GM20431 (cell line): ENCODE results near the gene CFAP46.

Source experiments
- in situ Hi-C: fragments of 300-500 bp; cut with MseI, MboI; formaldehyde crosslinking; loops from one replicate; pipeline ENCODE4 v1.15.0; 2020; ENCODE audit warnings: low sequenced_read_pairs; ENCODE audit not compliant: unreplicated experiment

CFAP46 gene

DNA sequence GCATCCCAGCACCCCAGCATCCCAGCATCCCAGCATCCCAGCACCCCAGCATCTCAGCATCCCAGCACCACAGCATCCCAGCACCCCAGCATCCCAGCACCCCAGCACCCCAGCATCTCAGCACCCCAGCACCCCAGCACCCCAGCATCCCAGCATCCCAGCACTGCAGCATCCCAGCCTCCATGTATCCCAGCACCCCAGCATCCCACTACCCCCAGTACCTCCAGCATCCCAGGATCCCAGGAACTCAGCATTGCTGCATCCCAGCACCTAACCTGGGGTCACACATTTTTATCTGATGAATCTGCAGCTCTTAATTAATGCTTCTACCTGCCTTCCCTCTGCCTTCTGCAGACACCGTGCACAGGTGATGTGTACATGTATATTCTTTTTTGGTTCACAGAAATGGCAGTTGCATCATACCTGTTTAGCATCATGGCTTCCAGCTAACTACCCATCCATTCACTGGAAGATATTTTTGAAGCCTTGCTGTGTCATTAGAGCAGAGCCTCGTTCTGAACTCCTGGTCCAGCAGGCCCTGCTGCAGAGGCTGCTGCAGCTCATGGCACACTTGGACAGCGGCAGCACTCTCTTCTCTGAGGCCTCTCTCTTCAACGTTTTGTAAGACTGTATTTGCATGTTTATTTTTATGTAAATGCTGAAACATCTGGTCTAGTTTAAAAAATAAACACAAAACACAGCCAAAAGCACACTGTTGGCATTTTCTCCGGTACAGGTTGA, 4.6 kb upstream of the CFAP46 start:
- in situ Hi-C loops = no loop called here

DNA sequence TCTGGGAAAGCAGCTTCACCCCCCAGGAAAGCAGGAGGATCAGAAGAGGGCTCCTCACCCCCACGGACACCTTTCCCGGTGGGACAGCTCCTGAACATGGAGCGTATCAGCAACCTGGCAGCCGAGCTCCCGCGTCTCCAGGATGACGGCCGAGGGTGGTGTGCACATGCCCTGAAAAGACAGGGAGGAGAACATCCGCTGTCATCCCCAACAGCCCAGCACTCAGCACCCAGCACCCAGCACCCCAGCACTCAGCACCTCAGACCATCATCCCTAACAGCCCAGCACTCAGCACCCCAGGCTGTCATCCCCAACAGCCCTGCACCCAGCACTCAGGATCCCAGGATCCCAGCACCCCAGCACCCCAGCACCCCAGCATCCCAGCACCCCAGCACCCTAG, 3.9 kb upstream of the CFAP46 start:
- in situ Hi-C loops = no loop called here

DNA sequence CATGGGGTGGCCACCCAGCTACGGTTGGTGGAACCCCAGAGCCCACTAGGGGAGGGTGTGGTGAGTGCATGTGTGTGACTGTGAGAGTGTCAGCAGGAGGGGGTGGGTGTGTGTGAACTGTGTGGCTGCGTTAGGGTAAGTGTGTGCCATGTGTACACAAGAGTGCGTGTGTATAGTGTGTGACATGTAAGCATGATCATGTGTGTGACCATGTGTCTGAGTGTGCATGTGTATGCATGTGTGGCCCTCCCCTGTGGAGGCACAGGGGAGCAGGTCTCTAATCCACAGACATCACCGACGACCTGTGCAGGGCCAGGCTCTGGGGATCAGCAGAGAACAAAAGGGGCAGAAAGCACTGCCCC, 3.5 kb upstream of the CFAP46 start:
- in situ Hi-C loops = no loop called here

DNA sequence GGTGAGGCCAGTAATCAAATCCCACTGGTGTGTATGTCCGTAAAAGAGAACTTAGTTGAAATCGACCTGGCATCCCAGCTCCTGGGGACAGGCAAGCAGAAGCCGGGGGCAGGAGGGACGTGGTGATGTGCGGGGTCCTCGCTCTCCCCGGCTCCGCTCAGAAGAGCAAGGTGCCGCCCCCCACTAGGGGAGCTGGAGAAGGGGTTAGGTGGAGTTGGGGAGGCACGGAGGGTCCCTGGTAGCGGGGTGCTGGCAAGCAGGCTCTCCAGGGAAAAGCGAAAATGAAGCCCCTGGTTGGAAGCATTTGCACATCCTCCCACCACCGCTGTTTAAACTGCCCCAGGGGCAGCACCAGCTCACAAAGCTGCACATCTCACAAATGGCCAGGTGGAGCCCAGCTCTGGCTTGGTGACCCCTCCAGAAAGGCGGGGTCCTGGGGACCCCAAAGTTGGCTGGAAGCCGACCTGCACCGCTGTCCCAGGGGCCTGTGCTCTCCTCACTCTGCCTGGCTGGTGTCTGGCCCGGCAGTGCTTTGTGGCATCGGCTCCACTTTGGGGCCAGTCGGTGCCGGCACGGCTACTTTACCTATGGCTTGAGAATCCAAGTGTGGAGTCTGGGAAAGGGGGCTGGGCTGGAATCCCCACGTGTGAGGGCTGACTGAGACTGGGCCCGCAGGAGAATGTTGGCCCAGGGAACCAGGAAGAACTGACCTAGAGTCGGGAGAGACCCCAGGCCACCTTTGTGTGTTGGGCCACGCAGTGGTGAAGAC, 2.9 kb upstream of the CFAP46 start:
- in situ Hi-C loops = no loop called here

DNA sequence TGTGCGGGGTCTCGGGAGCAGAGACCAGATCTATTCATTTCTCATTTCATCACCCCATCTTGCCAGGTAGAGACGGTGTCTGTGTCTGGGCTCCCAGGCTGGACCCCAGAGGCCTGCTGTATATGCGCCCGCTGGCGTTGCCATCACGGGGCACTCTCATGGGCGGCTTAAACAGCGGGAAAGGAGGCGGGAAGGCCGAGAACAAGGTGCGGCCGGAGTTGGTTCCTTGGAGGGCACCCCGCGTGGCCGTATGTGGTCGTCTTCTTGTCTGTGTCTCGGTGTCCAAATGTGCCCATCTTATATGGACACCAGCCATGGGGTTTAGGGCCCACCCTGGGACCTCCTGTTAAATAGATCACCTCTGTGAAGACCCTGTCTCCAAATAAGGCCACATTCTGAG, 2.1 kb upstream of the CFAP46 start:
- in situ Hi-C loops = no loop called here

DNA sequence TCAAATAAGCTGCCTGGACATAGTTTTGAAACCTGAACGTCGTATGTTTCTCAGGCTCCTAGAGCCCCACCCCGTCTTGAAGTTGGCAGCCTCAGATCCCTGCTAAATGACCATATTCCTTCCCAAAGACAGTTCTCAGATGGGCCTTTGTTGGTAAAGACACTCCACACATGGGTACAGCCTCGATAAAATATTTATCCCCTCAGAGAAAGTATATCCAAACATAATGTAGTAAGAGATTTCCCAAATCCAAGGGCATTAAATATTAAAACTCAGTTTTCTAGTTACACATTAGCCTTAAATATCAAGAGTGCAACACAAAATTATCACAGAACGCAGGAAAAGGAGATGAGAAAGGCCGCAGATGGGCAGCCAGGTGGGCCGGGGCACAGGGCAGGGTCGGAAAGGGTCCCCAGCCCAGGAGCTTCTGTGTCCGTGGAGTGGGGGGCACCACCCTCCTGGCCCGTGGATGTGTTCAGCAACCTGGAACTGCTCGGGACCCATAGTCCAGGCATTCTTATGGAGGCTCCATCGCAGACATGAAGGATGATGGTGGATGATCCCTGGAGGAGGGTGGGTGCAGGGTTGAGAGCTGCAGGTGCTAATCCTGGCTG, 1.5 kb upstream of the CFAP46 start:
- in situ Hi-C loops = no loop called here

DNA sequence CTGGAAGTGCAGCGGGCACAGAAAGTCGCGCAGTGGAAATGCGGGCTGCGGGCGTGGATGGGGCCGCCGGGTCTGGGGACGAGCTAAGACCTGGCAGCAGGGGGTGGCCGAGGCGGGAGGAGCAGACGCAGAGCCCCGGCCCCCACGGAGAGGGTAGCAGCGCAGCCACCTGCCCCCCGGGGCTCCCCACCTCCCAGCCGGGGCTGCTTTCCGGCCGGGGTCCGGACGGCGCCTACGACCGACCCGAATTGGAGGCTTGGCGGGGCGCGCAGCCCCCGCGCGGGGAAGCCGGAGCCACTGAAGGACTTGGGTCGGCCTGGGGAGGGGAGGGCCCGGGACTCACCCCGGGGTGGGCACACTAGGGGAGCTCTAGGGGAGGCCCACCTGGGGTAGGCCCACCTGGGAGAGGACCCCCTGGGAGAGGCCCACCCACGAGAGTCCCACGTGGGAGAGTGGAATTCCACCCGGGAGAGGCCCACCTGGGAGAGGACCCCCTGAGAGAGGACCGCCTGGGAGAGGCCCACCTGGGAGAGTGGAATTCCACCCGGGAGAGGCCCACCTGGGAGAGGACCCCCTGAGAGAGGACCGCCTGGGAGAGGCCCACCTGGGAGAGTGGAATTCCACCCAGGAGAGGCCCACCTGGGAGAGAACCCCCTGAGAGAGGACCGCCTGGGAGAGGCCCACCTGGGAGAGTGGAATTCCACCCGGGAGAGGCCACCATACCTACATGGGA, 854 bp upstream of the CFAP46 start:
- in situ Hi-C loops = no loop called here

DNA sequence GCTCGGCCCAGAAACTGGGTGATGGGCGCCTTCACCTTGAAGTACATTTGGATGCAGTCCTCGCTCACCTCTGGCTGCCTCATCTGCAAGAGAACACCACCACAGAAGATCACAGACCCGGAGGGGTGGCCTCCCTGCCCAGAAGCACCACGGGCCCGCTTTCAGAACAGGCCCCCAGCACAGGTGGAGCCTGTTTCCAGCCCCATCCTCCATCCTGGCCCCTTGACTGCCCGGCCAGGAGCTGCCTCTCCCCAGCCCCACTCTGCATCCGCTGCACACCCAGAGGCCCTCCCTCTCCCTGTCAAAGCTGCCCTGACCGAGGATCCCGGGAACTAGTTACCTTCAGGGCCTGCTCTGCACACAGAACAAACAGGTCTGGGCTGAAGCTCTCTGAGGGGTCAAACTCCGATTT, 724 bp downstream of the CFAP46 start:
- in situ Hi-C loops = no loop called here

DNA sequence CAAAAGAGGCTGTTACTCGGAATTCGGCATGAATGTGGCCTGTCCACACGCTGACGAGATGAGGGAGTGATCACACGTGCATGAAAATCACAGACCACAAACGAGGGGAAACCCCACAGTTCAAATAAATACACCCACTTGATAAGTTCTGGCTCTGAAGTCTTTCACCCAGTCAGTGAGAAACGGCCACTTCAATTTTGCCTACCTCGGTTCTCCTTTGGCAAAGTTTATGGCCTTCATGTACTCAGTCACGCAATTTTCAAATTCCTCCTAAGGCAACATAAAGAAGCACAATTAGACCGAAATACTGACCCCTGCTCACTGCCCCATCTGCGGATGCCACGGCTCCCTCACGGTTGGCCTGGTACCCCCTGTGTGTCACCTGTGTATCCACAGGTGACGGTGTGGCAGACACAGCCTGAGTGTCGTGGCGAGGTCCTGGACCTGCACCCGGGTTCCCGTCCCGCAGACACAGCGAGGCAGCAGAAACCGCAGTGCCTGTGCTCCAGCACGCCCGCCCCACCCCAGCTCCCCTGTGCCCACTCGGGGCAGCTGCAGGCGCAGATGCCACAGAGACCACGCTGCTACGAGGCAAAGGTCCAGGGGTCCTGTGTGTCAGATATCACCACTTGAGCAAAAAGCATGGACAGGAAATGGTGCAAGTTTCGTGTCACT, 1.4 kb downstream of the CFAP46 start:
- in situ Hi-C loops = no loop called here

DNA sequence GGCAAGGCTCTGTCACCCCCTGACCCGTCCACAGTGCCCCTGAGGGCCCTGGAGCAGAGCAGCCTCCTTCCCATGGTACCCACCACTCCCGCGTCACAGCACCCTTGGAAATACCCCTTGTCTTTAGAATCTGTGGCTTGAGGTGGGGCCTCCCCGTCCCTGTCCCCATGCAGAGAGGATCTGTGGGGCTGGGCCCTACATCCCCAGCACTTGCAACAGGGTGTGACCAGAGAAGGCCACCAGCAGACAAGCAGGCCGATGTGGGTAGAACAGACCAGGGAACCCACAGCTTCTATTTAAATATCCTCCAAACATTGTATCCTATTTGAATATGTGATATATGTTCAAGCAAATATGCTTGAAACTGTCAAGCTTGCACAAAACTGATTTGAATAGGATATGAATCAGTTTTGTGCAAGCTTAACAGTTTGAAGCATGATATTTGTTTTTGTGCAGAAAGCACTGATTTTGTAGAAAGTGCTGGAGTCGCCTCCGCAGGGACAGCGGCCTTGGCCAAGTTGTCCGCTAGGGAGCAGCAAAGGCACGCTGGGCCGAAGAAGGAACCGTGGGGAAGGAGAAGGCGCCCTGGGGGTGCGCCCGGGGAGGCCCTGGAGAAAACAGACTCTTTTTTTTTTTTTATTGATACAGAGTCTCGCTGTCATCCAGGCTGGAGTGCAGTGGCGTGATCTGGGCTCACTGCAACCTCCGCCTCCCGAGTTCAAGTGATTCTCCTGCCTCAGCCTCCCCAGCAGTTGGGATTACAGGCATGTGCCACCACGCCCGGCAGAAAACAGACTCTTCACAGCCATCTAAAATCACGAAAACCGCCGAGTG, 2.2 kb downstream of the CFAP46 start:
- in situ Hi-C loops = no loop called here

DNA sequence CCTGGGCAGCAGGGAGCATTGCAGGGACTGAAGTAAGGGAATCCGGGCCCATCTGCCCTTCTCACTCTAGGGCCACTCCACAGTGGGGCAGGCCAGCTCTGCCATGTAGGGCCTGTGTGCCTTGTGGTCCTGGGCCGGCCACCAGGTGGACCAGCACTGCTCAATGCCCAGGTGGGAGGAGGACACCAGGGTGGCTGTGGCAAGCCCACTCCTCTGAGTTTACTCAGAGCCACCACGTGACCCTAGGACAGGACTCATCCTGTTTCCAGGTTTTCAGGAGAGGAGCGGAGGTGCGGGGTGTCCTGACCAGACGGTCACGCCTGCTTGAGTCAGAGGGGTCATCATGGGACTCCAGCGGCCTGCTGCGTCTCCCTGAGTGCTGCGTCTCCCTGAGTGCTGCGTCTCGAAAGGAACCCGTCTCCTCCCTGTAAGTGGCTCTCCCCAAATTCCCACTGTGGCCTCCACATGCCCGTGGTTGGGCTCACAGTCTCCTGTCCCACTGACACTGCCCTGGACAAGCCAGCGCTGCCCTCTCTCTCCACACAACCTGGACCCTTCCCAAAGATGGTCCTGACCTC, 2.9 kb downstream of the CFAP46 start:
- in situ Hi-C loops = no loop called here

DNA sequence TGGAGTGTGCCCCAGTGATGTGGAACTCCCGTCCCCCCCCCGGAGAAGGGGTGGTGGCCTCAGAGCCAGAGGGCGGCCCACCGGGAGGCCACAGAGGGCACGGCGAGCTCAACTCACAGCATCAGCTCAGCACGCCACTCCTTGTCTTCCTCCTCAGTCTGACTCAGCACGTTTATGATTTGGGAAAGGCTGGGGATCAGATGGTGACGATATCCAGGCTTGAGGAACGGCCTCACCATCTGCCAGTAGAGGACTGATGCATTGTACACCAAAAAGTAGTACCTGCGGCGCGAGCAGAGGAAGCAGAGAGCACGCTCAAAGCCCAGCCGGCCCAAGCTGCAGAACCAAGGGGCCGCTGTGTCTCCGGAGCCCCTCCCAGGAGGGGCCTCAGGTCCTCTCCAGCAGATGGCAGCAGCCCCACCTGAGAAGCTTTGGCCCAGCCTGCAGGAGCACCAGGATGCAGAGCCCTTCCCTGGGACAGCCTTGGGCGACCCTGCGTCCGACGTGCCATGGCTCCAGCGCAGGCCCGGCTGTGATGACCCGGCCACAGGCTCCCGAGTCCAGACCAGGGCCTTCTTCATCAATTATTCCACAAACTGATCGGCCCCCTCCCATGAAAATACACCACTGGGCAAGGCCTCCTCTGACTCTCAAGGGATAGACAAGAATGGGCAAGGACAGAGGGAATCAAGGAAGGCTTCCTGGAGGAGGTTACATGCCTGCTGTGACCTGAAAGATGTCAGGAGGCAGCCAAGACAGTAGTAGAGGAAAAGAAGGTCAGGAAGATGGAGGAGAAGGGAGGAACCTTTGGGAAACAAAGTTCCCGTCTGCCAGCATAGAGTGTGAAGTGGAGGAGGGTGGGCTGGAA, 3.7 kb downstream of the CFAP46 start:
- in situ Hi-C loops = no loop called here

DNA sequence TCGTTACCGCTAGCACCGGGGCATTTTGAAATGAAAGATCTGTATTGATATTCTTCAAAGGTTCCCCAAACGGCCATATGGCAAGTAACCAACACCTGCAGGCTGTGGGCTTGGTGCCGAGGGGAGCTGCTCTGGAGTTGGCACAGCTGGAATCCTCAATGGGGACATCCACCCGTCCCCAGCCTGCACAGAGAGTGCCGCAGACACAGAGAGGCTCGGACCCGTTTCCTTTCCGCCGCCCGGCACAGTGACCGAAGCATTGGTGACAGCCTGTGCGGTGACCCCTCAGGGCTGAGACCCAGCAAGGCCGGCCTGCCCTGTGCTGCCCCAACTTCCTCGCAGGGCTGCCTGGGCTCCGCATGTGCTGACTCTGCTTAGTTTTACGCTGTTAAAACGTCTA, 4.5 kb downstream of the CFAP46 start:
- in situ Hi-C loops = no loop called here

DNA sequence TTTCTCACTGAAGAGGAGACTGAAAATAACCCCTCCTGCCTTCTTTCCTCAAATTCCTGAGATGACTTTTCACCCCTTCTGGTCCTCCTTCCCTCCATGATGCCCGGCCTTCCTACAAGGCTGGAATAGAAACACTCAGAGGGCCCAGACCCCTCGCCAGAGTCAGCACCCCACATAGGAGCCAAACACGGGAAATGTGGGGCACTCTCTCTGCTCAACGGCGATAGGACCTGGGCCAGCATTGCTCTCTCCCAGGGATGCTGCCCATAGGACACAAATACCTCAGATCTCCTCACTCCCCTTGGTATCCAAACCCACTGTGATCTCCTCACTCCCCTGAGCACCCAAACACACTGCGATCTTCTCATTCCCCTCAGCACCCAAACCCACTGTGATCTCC, 7.4 kb downstream of the CFAP46 start:
- in situ Hi-C loops = no loop called here

DNA sequence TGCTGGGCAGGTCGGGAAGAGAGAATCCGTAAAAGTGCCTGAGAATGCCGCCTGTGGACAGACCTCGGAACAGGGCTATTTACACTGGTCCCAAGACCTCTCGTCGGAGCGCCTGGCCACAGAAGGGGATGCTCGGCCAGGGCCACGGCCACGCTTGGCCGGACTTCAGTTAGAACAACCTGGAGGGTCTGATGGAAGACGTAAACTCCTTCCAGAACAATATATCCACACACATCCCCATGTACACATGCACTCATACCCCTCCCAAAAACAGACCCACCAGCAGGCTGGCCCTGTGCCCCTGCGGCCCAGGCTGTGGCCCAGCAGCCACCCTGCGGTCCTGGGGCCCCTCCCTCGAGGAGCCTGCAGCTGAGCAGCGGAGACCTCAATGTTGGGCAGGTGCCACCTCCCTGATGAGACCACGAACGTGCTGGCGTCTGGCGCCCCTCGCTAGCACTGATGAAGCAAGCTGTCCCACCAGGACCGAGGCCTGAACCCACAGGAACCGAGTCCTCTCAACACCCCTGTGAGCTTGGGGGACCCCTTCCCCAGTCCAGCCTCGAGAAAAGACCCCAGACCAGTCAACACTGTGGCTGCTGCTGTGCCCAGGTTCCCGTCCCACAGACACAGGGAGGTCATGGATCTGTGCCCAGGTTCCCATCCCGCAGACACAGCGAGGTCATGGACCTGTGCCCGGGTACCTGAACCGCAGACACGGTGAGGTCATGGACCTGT, 8.9 kb downstream of the CFAP46 start:
- in situ Hi-C loops = no loop called here

DNA sequence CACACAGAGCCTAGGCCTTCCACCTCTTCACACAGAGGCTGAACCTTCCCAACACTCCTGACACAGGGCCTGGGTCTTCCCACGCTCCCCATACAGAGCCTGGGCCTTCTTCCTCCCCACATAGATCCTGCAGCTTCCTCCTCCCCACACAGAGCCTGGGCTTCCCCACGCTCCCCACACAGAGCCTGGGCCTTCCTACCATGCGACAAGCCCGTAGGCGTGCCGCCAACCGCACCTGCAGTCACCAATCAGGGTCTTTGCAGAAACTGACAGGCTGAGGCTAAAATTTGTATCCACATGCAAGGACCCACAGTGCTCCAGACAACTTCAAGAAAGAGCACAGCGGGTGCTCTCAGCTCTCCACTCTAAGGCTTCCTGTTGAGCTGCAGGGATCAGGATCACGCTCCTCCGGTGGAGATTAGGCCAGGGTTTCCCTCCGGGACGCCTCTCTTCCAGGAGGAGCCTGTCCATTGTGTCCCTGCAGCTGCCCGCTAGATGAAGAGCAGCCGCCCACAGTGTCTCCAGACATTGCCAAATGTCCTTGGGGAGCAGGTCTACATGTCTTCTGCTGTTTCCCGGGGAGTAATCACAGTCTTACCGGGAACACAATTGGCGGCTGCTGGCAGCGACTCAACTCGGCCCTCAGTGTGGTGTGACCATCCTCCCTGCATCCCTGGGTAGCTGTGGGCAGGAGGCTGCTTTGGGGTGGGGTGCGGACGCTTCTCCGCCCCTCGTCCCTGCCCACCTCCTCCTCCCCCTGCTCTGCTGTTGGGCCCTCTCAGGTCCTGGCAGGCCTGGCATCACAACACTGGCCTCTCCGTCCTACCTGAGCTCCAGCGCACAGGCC, 9.7 kb downstream of the CFAP46 start:
- in situ Hi-C loops = no loop called here
